IMR-90 (cell line): Measurements from ENCODE around the gene DIP2C. TPM values are rescaled to one million over a fixed set of nuclear protein-coding genes. Genes with fewer than 3 reads are reported as not detected.

Experiments used
- ATAC-seq: fragments of 200-7000 bp; cut with Tn5 transposase; 2 replicates; pipeline ENCODE4 v1.9.1; 2020; ENCODE audit warnings: low read depth, mild to moderate bottlenecking, moderate library complexity
- BruUV-seq: library from RNA; stranded (reverse); fragments of 400-500 nt; replicated peaks from 2 replicates; lab custom pipeline; 2021; lab: Mats Ljungman, UMichigan
- CTCF ChIA-PET: fragments of 300-600 bp; formaldehyde crosslinking; extraction: SDS; loops from one replicate; lab custom pipeline; 2021; ENCODE audit warnings: antibody characterized with exemption; lab: Yijun Ruan, JAX
- POLR2A ChIA-PET: fragments of 300-600 bp; sonication (Branson Sonifier 250); formaldehyde crosslinking; loops from one replicate; lab custom pipeline; 2022; ENCODE audit warnings: antibody characterized with exemption; ENCODE audit not compliant: unreplicated experiment; lab: Charles Lee
- DNase-seq: peaks from one replicate; pipeline ENCODE4 v3.0.0; 2013
- H2AFZ ChIP-seq: replicated peaks from 2 replicates; pipeline ENCODE3; 2013; ENCODE audit warnings: low read length, mild to moderate bottlenecking; ENCODE audit not compliant: poor library complexity
- H2AK5ac ChIP-seq: 2 replicates; pipeline ENCODE4 v1.6.1; 2013; ENCODE audit warnings: low read depth, low read length, inconsistent platforms
- H2AK9ac ChIP-seq: replicated peaks from 2 replicates; pipeline ENCODE3; 2013; ENCODE audit warnings: mild to moderate bottlenecking, low read depth, low read length, moderate library complexity; ENCODE audit not compliant: poor library complexity
- H2BK120ac ChIP-seq: 2 replicates; pipeline ENCODE4 v1.6.1; 2013; ENCODE audit warnings: low read depth, low read length, inconsistent platforms
- H2BK15ac ChIP-seq: 3 replicates; pipeline ENCODE4 v1.6.1; 2013; ENCODE audit warnings: low read depth, low read length, inconsistent platforms
- H2BK20ac ChIP-seq: 2 replicates; pipeline ENCODE4 v1.6.1; 2013; ENCODE audit warnings: low read depth, mild to moderate bottlenecking, inconsistent platforms, low read length, moderate library complexity
- H2BK5ac ChIP-seq: 2 replicates; pipeline ENCODE4 v1.6.1; 2013; ENCODE audit warnings: mild to moderate bottlenecking, low read depth, low read length, inconsistent platforms; ENCODE audit not compliant: poor library complexity, severe bottlenecking
- H3K14ac ChIP-seq: replicated peaks from 2 replicates; pipeline ENCODE4 v1.6.1; 2013; ENCODE audit warnings: low read depth, low read length, inconsistent platforms
- H3K18ac ChIP-seq: 2 replicates; pipeline ENCODE4 v1.6.1; 2013; ENCODE audit warnings: low read depth, low read length, control low read depth
- H3K23ac ChIP-seq: 2 replicates; pipeline ENCODE4 v1.6.1; 2013; ENCODE audit warnings: low read depth, low read length, inconsistent platforms
- H3K27ac ChIP-seq: 2 replicates; pipeline ENCODE4 v1.5.1; 2013; ENCODE audit warnings: mild to moderate bottlenecking, control low read depth, low read length; ENCODE audit not compliant: insufficient read depth
- H3K27me3 ChIP-seq: 2 replicates; pipeline ENCODE4 v1.6.1; 2013; ENCODE audit warnings: low read length; ENCODE audit not compliant: control insufficient read depth, insufficient read depth
- H3K36me3 ChIP-seq: 2 replicates; pipeline ENCODE4 v1.6.1; 2013; ENCODE audit warnings: low read length, mixed read lengths; ENCODE audit not compliant: control insufficient read depth, insufficient read depth
- H3K4ac ChIP-seq: 2 replicates; pipeline ENCODE4 v1.6.1; 2013; ENCODE audit warnings: low read depth, low read length, inconsistent platforms
- H3K4me1 ChIP-seq: 2 replicates; pipeline ENCODE4 v1.6.1; 2013; ENCODE audit warnings: low read length, mixed read lengths; ENCODE audit not compliant: control insufficient read depth, insufficient read depth
- H3K4me2 ChIP-seq: 2 replicates; pipeline ENCODE4 v1.6.1; 2013; ENCODE audit warnings: low read depth, mild to moderate bottlenecking, control low read depth, low read length, moderate library complexity
- H3K4me3 ChIP-seq: 2 replicates; pipeline ENCODE4 v1.5.1; 2013; ENCODE audit warnings: low read depth, mild to moderate bottlenecking, control low read depth, low read length, moderate library complexity; ENCODE audit not compliant: insufficient read depth
- H3K56ac ChIP-seq: 2 replicates; pipeline ENCODE4 v1.6.1; 2013; ENCODE audit warnings: low read length, inconsistent platforms; ENCODE audit not compliant: insufficient read depth; ENCODE audit errors: extremely low read depth
- H3K79me1 ChIP-seq, 2 experiments: 2 replicates each; pipeline ENCODE4 v1.6.1; 2013; ENCODE audit warnings: low read length in 2 of 2, inconsistent platforms in 1 of 2, low read depth in 1 of 2
- H3K9ac ChIP-seq: 2 replicates; pipeline ENCODE4 v1.6.1; 2013; ENCODE audit warnings: low read depth, low read length, control low read depth
- H3K9me1 ChIP-seq: 2 replicates; pipeline ENCODE4 v1.6.1; 2013; ENCODE audit warnings: low read length, inconsistent platforms; ENCODE audit not compliant: insufficient read depth
- H3K9me3 ChIP-seq: 2 replicates; pipeline ENCODE4 v1.6.1; 2013; ENCODE audit warnings: low read length; ENCODE audit not compliant: control insufficient read depth, insufficient read depth
- H4K20me1 ChIP-seq: 2 replicates; pipeline ENCODE4 v1.6.1; 2013; ENCODE audit warnings: low read length, inconsistent platforms; ENCODE audit not compliant: insufficient read depth
- H4K5ac ChIP-seq: 2 replicates; pipeline ENCODE4 v1.6.1; 2013; ENCODE audit warnings: mild to moderate bottlenecking, low read depth, low read length, control low read depth
- H4K8ac ChIP-seq, 2 experiments: 2 replicates each; pipeline ENCODE4 v1.6.1; 2013; ENCODE audit warnings: low read depth in 2 of 2, low read length in 2 of 2, control low read depth in 1 of 2, inconsistent platforms in 1 of 2
- H4K91ac ChIP-seq: 2 replicates; pipeline ENCODE4 v1.6.1; 2013; ENCODE audit warnings: low read depth, low read length, inconsistent platforms; ENCODE audit not compliant: insufficient read depth
- BHLHE40 ChIP-seq: fragments of 150-350 bp; IDR thresholded peaks from 2 replicates; pipeline ENCODE4 v1.6.1; 2016; ENCODE audit warnings: mild to moderate bottlenecking, low read depth, low read length
- CEBPB ChIP-seq: IDR thresholded peaks from 2 replicates; pipeline ENCODE4 v1.6.1; 2012; ENCODE audit warnings: low read depth, low read length, improper control_type of control experiment
- CHD1 ChIP-seq: IDR thresholded peaks from 2 replicates; pipeline ENCODE4 v1.6.1; 2012; ENCODE audit warnings: low read depth, low read length, improper control_type of control experiment
- ELK1 ChIP-seq: fragments of 150-350 bp; IDR thresholded peaks from 2 replicates; pipeline ENCODE4 v1.6.1; 2016; ENCODE audit warnings: low read depth, mild to moderate bottlenecking, low read length, moderate library complexity, borderline replicate concordance
- FOS ChIP-seq: fragments of 150-350 bp; IDR thresholded peaks from 2 replicates; pipeline ENCODE4 v1.6.1; 2016; ENCODE audit warnings: low read depth, low read length
- MAZ ChIP-seq: IDR thresholded peaks from 2 replicates; pipeline ENCODE4 v1.6.1; 2012; ENCODE audit warnings: low read depth, mild to moderate bottlenecking, low read length, improper control_type of control experiment, moderate library complexity, borderline replicate concordance
- NFE2L2 ChIP-seq: fragments of 150-350 bp; IDR thresholded peaks from 2 replicates; pipeline ENCODE4 v1.6.1; 2016; ENCODE audit warnings: low read depth, mild to moderate bottlenecking, low read length
- POLR2A ChIP-seq: IDR thresholded peaks from 2 replicates; pipeline ENCODE4 v1.6.1; 2012; ENCODE audit warnings: mild to moderate bottlenecking, low read depth, low read length
- RCOR1 ChIP-seq: IDR thresholded peaks from 2 replicates; pipeline ENCODE4 v1.6.1; 2012; ENCODE audit warnings: mild to moderate bottlenecking, low read length, improper control_type of control experiment; ENCODE audit not compliant: insufficient replicate concordance
- SMC3 ChIP-seq: fragments of 150-350 bp; IDR thresholded peaks from 2 replicates; pipeline ENCODE4 v1.6.1; 2016; ENCODE audit warnings: low read depth, mild to moderate bottlenecking, antibody characterized with exemption, low read length, moderate library complexity
- WGBS, 2 experiments: methylation state at CpG; one replicate each; pipeline versions ENCODE4 v1.1.5 to v1.1.7; 2013; ENCODE audit warnings: missing lambda C conversion rate in 2 of 2; ENCODE audit not compliant: insufficient read length in 1 of 2; ENCODE audit errors: extremely low coverage in 2 of 2; 5-methylcytosine and 5-hydroxymethylcytosine counted together
- dilution Hi-C: fragments of 300-500 bp; cut with HindIII; formaldehyde crosslinking; loops from one replicate; pipeline ENCODE4 v1.14.3; 2018; ENCODE audit warnings: low sequenced_read_pairs; ENCODE audit not compliant: unreplicated experiment
- in situ Hi-C: fragments of 300-500 bp; cut with MboI; formaldehyde crosslinking; loops from 3 replicates; pipeline ENCODE4 v1.14.3; 2019; ENCODE audit warnings: low sequenced_read_pairs, inconsistent platforms, mixed read lengths
- intact Hi-C: fragments of 100-400 bp; cut with micrococcal nuclease; formaldehyde crosslinking; loops from 2 replicates; pipeline ENCODE4 v1.10.0; 2022
- polyA plus RNA-seq, 3 experiments: library from polyadenylated mRNA; depleted of rRNA; stranded (reverse); fragments of >200 nt; gene quantifications; 2 replicates each; pipeline ENCODE4 v1.2.3, GENCODE V29; 2012; ENCODE audit warnings: low replicate concordance in 1 of 3
- total RNA-seq: library from RNA; depleted of rRNA; stranded (reverse); fragments of >200 nt; gene quantifications from 2 replicates; pipeline ENCODE4 v1.2.3, GENCODE V29; 2012

Gene DIP2C
- total and polyA plus RNA-seq, 2 of the 4 experiments (the other 2 are of a cell fraction): 8.6 to 17.3 TPM

GRCh38 chr10:656883-657282, 32.6 kb downstream of the DIP2C start:
- H3K9me3 ChIP-seq: no peaks in the 10 kb centered on the region
- H3K4me1 ChIP-seq: peaks cover 14% of the 10 kb centered on the region
- H3K4ac ChIP-seq: no peak overlapping the region
- peaks cover 32% of the 10 kb centered on the region for H3K9me1 ChIP-seq
- no peaks in the 10 kb centered on the region for H3K27me3 ChIP-seq
- ChIA-PET POLR2A (no interaction called here), CTCF (no interaction called here)
- no peak overlapping the region for H3K4me2 ChIP-seq
- H3K14ac ChIP-seq: no peak overlapping the region
- H4K20me1 ChIP-seq: peaks cover 77% of the 10 kb centered on the region
- H2BK15ac ChIP-seq: no peak overlapping the region
- H3K9ac ChIP-seq: no peak overlapping the region
- H4K5ac ChIP-seq: no peak overlapping the region
- H2BK5ac ChIP-seq: no peak overlapping the region
- DNase-seq (no peak), ATAC-seq (no peak)
- H2AK5ac ChIP-seq: no peak overlapping the region
- WGBS, 2 experiments: 42% methylated on average over 2 of the region's 5 CpGs; no CpG with 5 or more reads in 1 of the 2 experiments
- H3K4me3 ChIP-seq: no peak overlapping the region
- intact Hi-C loops (no loop called here), dilution Hi-C loops (no loop called here), in situ Hi-C loops (no loop called here)
- no peak overlapping the region for H4K8ac ChIP-seq
- no peak overlapping the region for H4K91ac ChIP-seq
- TF ChIP-seq NFE2L2: no peak
- TF ChIP-seq BHLHE40: no peak
- TF ChIP-seq FOS: no peak
- TF ChIP-seq POLR2A: no peak
- TF ChIP-seq SMC3: no peak
- TF ChIP-seq MAZ: no peak
- TF ChIP-seq ELK1: no peak
- no peak for TF ChIP-seq CHD1
- TF ChIP-seq CEBPB: no peak
- TF ChIP-seq RCOR1: no peak
- H3K27ac ChIP-seq: no peak overlapping the region
- H2BK120ac ChIP-seq: no peak overlapping the region
- no peak overlapping the region for H2BK20ac ChIP-seq
- H3K79me1 ChIP-seq: peaks cover 26 to 80% of the 10 kb centered on the region in 2 experiments
- no peak overlapping the region for H2AK9ac ChIP-seq
- H3K18ac ChIP-seq: no peak overlapping the region
- H3K36me3 ChIP-seq: no peaks in the 10 kb centered on the region
- no peak overlapping the region for H3K56ac ChIP-seq
- H3K23ac ChIP-seq: no peak overlapping the region
- BruUV-seq: no TSS peak
- no peak overlapping the region for H2AFZ ChIP-seq
